RWPE1 (cell line): ENCODE data around the gene ZNRF2.

ENCODE experiments used
- CTCF ChIA-PET: fragments of 350-600 bp; sonication (Branson Sonifier 250); formaldehyde crosslinking; extraction: SDS; loops from one replicate; lab custom pipeline; 2021; lab: Yijun Ruan, JAX
- POLR2A ChIA-PET: fragments of 400-600 bp; formaldehyde crosslinking; extraction: SDS; loops from one replicate; lab custom pipeline; 2020; ENCODE audit warnings: antibody characterized with exemption; ENCODE audit not compliant: low non-redundant PET; lab: Yijun Ruan, JAX
- DNase-seq: peaks from one replicate; pipeline ENCODE4 v3.0.0; 2012; ENCODE audit warnings: low spot score
- H3K27ac ChIP-seq: fragments of 450-650 bp; 2 replicates; pipeline ENCODE4 v1.5.1; 2017
- TF ChIP-seq, protein P1 (sequence below): fragments of 450-650 bp; conservative IDR thresholded peaks from 2 replicates; pipeline ENCODE4 v1.5.1; 2017; ENCODE audit warnings: low read depth, mild to moderate bottlenecking

ZNRF2 gene

GRCh38 chr7:30382607-30383006, 98.2 kb downstream of the ZNRF2 start:
- CTCF ChIA-PET: no interaction called here
- DNase-seq: no peak
- TF ChIP-seq, protein P1, sequence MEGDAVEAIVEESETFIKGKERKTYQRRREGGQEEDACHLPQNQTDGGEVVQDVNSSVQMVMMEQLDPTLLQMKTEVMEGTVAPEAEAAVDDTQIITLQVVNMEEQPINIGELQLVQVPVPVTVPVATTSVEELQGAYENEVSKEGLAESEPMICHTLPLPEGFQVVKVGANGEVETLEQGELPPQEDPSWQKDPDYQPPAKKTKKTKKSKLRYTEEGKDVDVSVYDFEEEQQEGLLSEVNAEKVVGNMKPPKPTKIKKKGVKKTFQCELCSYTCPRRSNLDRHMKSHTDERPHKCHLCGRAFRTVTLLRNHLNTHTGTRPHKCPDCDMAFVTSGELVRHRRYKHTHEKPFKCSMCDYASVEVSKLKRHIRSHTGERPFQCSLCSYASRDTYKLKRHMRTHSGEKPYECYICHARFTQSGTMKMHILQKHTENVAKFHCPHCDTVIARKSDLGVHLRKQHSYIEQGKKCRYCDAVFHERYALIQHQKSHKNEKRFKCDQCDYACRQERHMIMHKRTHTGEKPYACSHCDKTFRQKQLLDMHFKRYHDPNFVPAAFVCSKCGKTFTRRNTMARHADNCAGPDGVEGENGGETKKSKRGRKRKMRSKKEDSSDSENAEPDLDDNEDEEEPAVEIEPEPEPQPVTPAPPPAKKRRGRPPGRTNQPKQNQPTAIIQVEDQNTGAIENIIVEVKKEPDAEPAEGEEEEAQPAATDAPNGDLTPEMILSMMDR: no peak
- POLR2A ChIA-PET: no interaction called here
- no peak overlapping the region for H3K27ac ChIP-seq

DNA sequence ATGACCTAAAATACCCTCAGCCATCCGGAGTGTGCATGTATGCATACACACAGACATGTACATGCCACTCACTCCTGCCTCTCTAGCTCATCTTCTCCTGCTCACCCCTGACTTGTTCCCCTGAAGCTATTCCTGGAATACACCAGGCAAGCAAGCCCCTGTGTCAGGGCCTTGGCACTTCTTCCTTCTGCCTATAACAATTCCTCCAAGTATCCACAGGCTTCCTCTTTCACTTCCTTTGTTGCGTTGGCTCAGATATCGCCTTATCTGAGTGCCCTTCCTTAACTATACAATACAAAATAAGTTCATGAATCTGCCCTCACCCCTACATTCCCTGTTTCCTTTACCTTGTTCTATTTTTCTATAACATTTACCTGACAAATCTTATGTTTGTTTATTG, 105.4 kb downstream of the ZNRF2 start:
- no peak for DNase-seq
- H3K27ac ChIP-seq: no peak overlapping the region
- ChIA-PET POLR2A (no interaction called here), CTCF (interaction anchor here (0.5 to 0.7 kb wide), 2 partner anchors 114 to 315 kb away, joined by 3 to 4 read pairs; no protein-coding TSS in a partner anchor)
- TF ChIP-seq, protein P1: no peak

- CTCF ChIA-PET: interaction anchor here (0.7 kb wide), 1 partner anchor 115 kb away, joined by 4 read pairs; no protein-coding TSS in a partner anchor
- DNase-seq: no peak
- TF ChIP-seq, protein P1: no peak
- no peak overlapping the region for H3K27ac ChIP-seq
- POLR2A ChIA-PET: interaction anchor here (0.5 kb wide), 1 partner anchor 34 kb away, joined by 3 read pairs; no protein-coding TSS in a partner anchor
Measured at GRCh38 chr7:30390736-30391636, 106.6 kb downstream of the ZNRF2 start.

- ChIA-PET POLR2A (no interaction called here), CTCF (no interaction called here)
- TF ChIP-seq, protein P1: no peak
- H3K27ac ChIP-seq: no peak overlapping the region
- no peak for DNase-seq
Measured at GRCh38 chr7:30391806-30392205, 107.4 kb downstream of the ZNRF2 start.

DNA sequence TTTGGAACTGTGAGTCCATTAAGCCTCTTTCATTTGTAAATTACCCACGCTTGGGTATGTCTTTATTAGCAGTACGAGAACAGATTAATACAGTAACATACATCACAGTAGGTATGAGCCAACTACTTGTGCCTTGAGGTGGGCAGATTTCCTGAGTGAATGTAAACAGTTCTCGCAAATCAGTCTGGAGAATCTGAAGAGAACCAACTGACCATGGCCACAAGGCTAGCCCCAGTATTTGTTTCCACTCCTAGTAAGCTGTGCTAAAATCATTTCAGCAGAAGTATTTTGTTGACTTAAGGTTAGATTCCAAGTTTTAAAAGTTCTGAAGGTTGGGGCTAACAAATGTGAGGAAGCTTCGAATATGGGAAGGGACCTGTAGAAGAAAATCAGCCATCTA, 111.3 kb downstream of the ZNRF2 start:
- POLR2A ChIA-PET: no interaction called here
- CTCF ChIA-PET: interaction anchor here (0.6 kb wide), 1 partner anchor 178 kb away, joined by 3 read pairs; no protein-coding TSS in a partner anchor
- TF ChIP-seq, protein P1: no peak
- DNase-seq: no peak
- no peak overlapping the region for H3K27ac ChIP-seq

DNA sequence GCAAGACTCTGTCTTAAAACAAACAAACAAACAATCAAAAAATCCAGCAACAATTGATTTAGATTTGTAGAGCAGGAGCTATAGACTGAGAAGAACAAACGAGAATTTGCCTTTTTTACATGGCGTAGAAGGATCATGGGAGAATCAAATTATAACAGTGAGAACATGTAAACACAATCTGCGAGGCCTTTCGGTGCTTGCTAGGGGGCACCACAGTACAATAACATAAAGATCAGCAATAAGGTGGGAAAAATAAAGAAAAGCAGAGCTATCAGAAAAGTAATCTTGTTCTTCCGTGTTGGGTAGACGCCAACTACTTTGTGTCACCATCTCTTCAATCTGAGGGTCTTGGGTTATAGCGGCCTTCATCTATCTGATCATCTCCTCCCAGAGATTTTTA, 112.0 kb downstream of the ZNRF2 start:
- no peak for DNase-seq
- ChIA-PET POLR2A (no interaction called here), CTCF (no interaction called here)
- H3K27ac ChIP-seq: no peak overlapping the region
- TF ChIP-seq, protein P1: no peak; the same call in 1 of the 2 replicates
